HepG2 (cell line): ENCODE results near the gene ZNF213. TPM values are rescaled to one million over a fixed set of nuclear protein-coding genes. Genes with fewer than 3 reads are reported as not detected.

Experiments
- ARID5B ChIP-seq: IDR thresholded peaks from 2 replicates; pipeline ENCODE4 v1.4.0; 2020; ENCODE audit warnings: mild to moderate bottlenecking, missing genetic modification reagents
- CHD4 ChIP-seq: fragments of 200-600 bp; sonication (generic); IDR thresholded peaks from 2 replicates; pipeline ENCODE4 v1.7.0; 2017; ENCODE audit warnings: mild to moderate bottlenecking, low read length, borderline replicate concordance
- GMEB2 ChIP-seq: IDR thresholded peaks from 2 replicates; pipeline ENCODE4 v1.6.1; 2016; ENCODE audit warnings: missing biosample characterization, missing genetic modification reagents, low read depth
- HDAC2 ChIP-seq: sonication (generic); formaldehyde crosslinking; IDR thresholded peaks from 2 replicates; pipeline ENCODE4 v1.4.0; 2020; ENCODE audit warnings: missing genetic modification reagents
- KLF16 ChIP-seq, 2 experiments: sonication (generic) in 1 of 2; formaldehyde crosslinking in 1 of 2; IDR thresholded peaks; 2 replicates each; pipeline versions ENCODE4 v1.6.1 to v1.8.0; 2016 to 2023; ENCODE audit warnings: missing genetic modification reagents in 2 of 2, missing compliant biosample characterization in 1 of 2
- MEIS2 ChIP-seq: sonication (generic); formaldehyde crosslinking; IDR thresholded peaks from 2 replicates; pipeline ENCODE4 v1.9.0; 2021; ENCODE audit warnings: mild to moderate bottlenecking, missing genetic modification reagents
- PRDM15 ChIP-seq: sonication (generic); formaldehyde crosslinking; IDR thresholded peaks from 2 replicates; pipeline ENCODE4 v1.4.0; 2020; ENCODE audit warnings: missing genetic modification reagents
- REXO4 ChIP-seq: sonication (generic); formaldehyde crosslinking; IDR thresholded peaks from 2 replicates; pipeline ENCODE4 v1.8.0; 2022; ENCODE audit warnings: missing genetic modification reagents, mild to moderate bottlenecking, borderline replicate concordance
- SNAI1 ChIP-seq: sonication (generic); formaldehyde crosslinking; IDR thresholded peaks from 2 replicates; pipeline ENCODE4 v1.5.0; 2020; ENCODE audit warnings: mild to moderate bottlenecking, missing genetic modification reagents, borderline replicate concordance
- YEATS2 ChIP-seq: sonication (generic); formaldehyde crosslinking; IDR thresholded peaks from 2 replicates; pipeline ENCODE4 v1.4.0; 2020; ENCODE audit warnings: missing genetic modification reagents, borderline replicate concordance
- ZBTB33 ChIP-seq: sonication (generic); formaldehyde crosslinking; IDR thresholded peaks from 2 replicates; pipeline ENCODE4 v1.4.0; 2020; ENCODE audit warnings: missing genetic modification reagents
- ZFYVE20 ChIP-seq: sonication (generic); formaldehyde crosslinking; IDR thresholded peaks from 2 replicates; pipeline ENCODE4 v1.8.0; 2023; ENCODE audit warnings: low read depth, mild to moderate bottlenecking, moderate library complexity, missing genetic modification reagents, borderline replicate concordance
- ZNF337 ChIP-seq: sonication (generic); formaldehyde crosslinking; IDR thresholded peaks from 2 replicates; pipeline ENCODE4 v1.5.1; 2020; ENCODE audit warnings: missing genetic modification reagents, low read depth, mild to moderate bottlenecking, borderline replicate concordance
- ZNF367 ChIP-seq: sonication (generic); formaldehyde crosslinking; IDR thresholded peaks from 2 replicates; pipeline ENCODE4 v1.4.0; 2020; ENCODE audit warnings: missing genetic modification reagents, borderline replicate concordance
- ZNF547 ChIP-seq: sonication (generic); formaldehyde crosslinking; IDR thresholded peaks from 2 replicates; pipeline ENCODE4 v1.5.1; 2020; ENCODE audit warnings: mild to moderate bottlenecking, missing genetic modification reagents
- ZNF550 ChIP-seq: sonication (generic); formaldehyde crosslinking; IDR thresholded peaks from 2 replicates; pipeline ENCODE4 v1.4.0; 2020; ENCODE audit warnings: mild to moderate bottlenecking, missing genetic modification reagents, borderline replicate concordance
- polyA plus RNA-seq, 8 experiments: library from polyadenylated mRNA; depleted of rRNA in 3 of 8; stranded (reverse) in 7 of 8; unstranded in 1 of 8; fragments of >200 nt; fragmentation: Illumina TruSeq in 4 of 8; extraction: Trizol in 4 of 8; gene quantifications; 2 replicates each; pipeline versions ENCODE4 v1.2.1 to v1.2.3, GENCODE V29; 2011 to 2016; ENCODE audit warnings: low read depth in 4 of 8, missing spikeins in 1 of 8, mixed read lengths in 1 of 8; ENCODE audit not compliant: insufficient read depth in 1 of 8
- total RNA-seq, 5 experiments: library from RNA; depleted of rRNA; stranded (reverse); fragments of >200 nt; fragmentation: Illumina TruSeq; extraction: Trizol; gene quantifications; 2 replicates each; pipeline ENCODE4 v1.2.3, GENCODE V29; 2016; ENCODE audit warnings: low read depth in 1 of 5

Gene ZNF213
- total and polyA plus RNA-seq, 2 of the 13 experiments (the other 11 are each of a cell fraction or from before 2014, with no cell fraction given): 0.59 to 0.97 TPM

- TF ChIP-seq ARID5B (CRISPR knock-in tag) (0 out of 2 replicates have a peak, but pooled peaks have one; percentile 6), PRDM15 (CRISPR knock-in tag) (no peak), ZBTB33 (no peak), YEATS2 (CRISPR knock-in tag) (peak; percentile 65; the same call in 1 of the 2 replicates), HDAC2 (CRISPR knock-in tag) (peak; percentile 34), ZNF367 (CRISPR knock-in tag) (no peak), GMEB2 (CRISPR knock-in tag) (no peak), REXO4 (CRISPR knock-in tag) (0 out of 2 replicates have a peak, but pooled peaks have one; percentile 39), ZNF550 (CRISPR knock-in tag) (no peak), MEIS2 (CRISPR knock-in tag) (no peak), CHD4 (no peak), KLF16 (CRISPR knock-in tag; IDR thresholded peaks at IDR 0.05) (peak in 1 of 2 experiments; percentile 44; a peak in 1 of 4 replicates), ZFYVE20 (no peak), SNAI1 (no peak), ZNF337 (CRISPR knock-in tag) (0 out of 2 replicates have a peak, but pooled peaks have one; percentile 63), ZNF547 (CRISPR knock-in tag) (peak; percentile 70)
These were observed 10.6 kb upstream of the ZNF213 start (continued) for GRCh38 chr16:3123986-3124886.
